Hepatocyte (in vitro differentiated cells): ENCODE data around the gene CCDC196. TPM values are rescaled to one million over a fixed set of nuclear protein-coding genes. Genes with fewer than 3 reads are reported as not detected.

Experiments
- DNase-seq: peaks from one replicate; pipeline ENCODE4 v3.0.0-alpha.2; 2016; ENCODE audit warnings: low spot score
- H2AFZ ChIP-seq: fragments of 200-600 bp; sonication (generic); 2 replicates; pipeline ENCODE4 v1.6.0; 2016; ENCODE audit warnings: antibody characterized with exemption, mild to moderate bottlenecking
- H3K27ac ChIP-seq: fragments of 200-600 bp; sonication (generic); 2 replicates; pipeline ENCODE4 v1.5.1; 2016; ENCODE audit warnings: mild to moderate bottlenecking
- H3K27me3 ChIP-seq: fragments of 200-600 bp; sonication (generic); 2 replicates; pipeline ENCODE4 v1.6.1; 2016
- H3K36me3 ChIP-seq: fragments of 200-600 bp; sonication (generic); replicated peaks from 2 replicates; pipeline ENCODE4 v1.5.1; 2016; ENCODE audit warnings: low read depth; ENCODE audit not compliant: insufficient read depth
- H3K4me1 ChIP-seq: fragments of 200-600 bp; sonication (generic); 2 replicates; pipeline ENCODE4 v1.5.1; 2016; ENCODE audit warnings: mild to moderate bottlenecking, moderate library complexity; ENCODE audit not compliant: insufficient read depth
- H3K4me2 ChIP-seq: fragments of 200-600 bp; sonication (generic); 2 replicates; pipeline ENCODE4 v1.6.0; 2016
- H3K4me3 ChIP-seq: fragments of 200-600 bp; sonication (generic); 2 replicates; pipeline ENCODE4 v1.5.1; 2016; ENCODE audit warnings: mild to moderate bottlenecking
- H3K79me2 ChIP-seq: fragments of 200-600 bp; sonication (generic); 2 replicates; pipeline ENCODE4 v1.6.0; 2017; ENCODE audit warnings: mild to moderate bottlenecking
- H3K9me2 ChIP-seq: fragments of 200-600 bp; sonication (generic); replicated peaks from 2 replicates; pipeline ENCODE4 v1.6.0; 2017; ENCODE audit warnings: mild to moderate bottlenecking; ENCODE audit not compliant: insufficient read depth
- H3K9me3 ChIP-seq: fragments of 200-600 bp; sonication (generic); 2 replicates; pipeline ENCODE4 v1.5.1; 2016; ENCODE audit warnings: low read depth, mild to moderate bottlenecking
- H4K20me1 ChIP-seq: fragments of 200-600 bp; sonication (generic); 2 replicates; pipeline ENCODE4 v1.6.0; 2016; ENCODE audit warnings: mild to moderate bottlenecking; ENCODE audit not compliant: insufficient read depth, poor library complexity, severe bottlenecking
- EZH2 ChIP-seq: fragments of 200-600 bp; sonication (generic); IDR thresholded peaks from 2 replicates; pipeline ENCODE4 v1.6.1; 2016; ENCODE audit warnings: antibody characterized with exemption, mild to moderate bottlenecking, borderline replicate concordance
- EZH2phosphoT487 ChIP-seq: fragments of 200-600 bp; sonication (generic); IDR thresholded peaks from one replicate; pipeline ENCODE4 v1.6.1; 2018; ENCODE audit warnings: antibody characterized with exemption, mild to moderate bottlenecking, low read depth, moderate library complexity; ENCODE audit not compliant: unreplicated experiment, severe bottlenecking
- WGBS: methylation state at CpG from one replicate; pipeline ENCODE4 v1.1.6; 2016; ENCODE audit warnings: low lambda C conversion rate; ENCODE audit errors: missing lambda C conversion rate; 5-methylcytosine and 5-hydroxymethylcytosine counted together
- polyA plus RNA-seq: library from polyadenylated mRNA; unstranded; fragments of >200 nt; fragmentation: Nextera tagmentation; extraction: Ambion mirVana; gene quantifications from 2 replicates; pipeline ENCODE4 v1.2.1, GENCODE V29; 2016
- total RNA-seq: library from RNA; depleted of rRNA; stranded (reverse); fragments of >200 nt; gene quantifications from 2 replicates; pipeline ENCODE4 v1.2.3, GENCODE V29; 2014
- TF ChIP-seq, protein P1 (sequence below): fragments of 200-600 bp; sonication (generic); IDR thresholded peaks from 2 replicates; pipeline ENCODE4 v1.5.1; 2016; ENCODE audit warnings: antibody characterized with exemption, mild to moderate bottlenecking; ENCODE audit not compliant: poor library complexity

CCDC196 gene
- total and polyA plus RNA-seq, 2 experiments from 2014 or later, result not detected

DNA sequence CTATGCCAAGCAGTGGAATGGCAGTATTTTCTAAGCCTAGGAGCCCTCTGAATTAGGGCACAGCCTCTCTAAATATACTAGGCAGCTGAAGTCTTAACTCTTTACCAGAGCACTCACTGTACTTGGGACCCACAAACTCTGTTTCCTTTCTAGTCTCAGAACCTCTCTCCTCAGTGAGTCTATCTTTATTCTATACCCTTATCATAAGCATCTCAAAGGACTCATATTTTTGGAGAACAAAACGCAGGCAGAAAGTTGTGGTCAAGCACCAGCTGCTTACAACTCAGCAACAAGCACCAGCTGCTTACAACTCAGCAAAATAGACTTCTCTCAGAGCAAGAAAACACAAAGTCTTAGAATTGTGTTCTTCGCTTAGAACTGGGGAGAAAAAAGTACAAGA, 993 bp downstream of the CCDC196 start:
- no peaks in the 10 kb centered on the region for H3K79me2 ChIP-seq
- no peak for DNase-seq
- H3K9me3 ChIP-seq, result no peaks in the 10 kb centered on the region
- H2AFZ ChIP-seq, result no peak overlapping the region
- no peaks in the 10 kb centered on the region for H3K36me3 ChIP-seq
- no peak overlapping the region for H3K4me2 ChIP-seq
- no peaks in the 10 kb centered on the region for H3K27me3 ChIP-seq
- WGBS, result 77% methylated on average over 2 of the region's 2 CpGs
- no peaks in the 10 kb centered on the region for H3K4me1 ChIP-seq
- H3K27ac ChIP-seq, result no peak overlapping the region
- TF ChIP-seq, protein P1, sequence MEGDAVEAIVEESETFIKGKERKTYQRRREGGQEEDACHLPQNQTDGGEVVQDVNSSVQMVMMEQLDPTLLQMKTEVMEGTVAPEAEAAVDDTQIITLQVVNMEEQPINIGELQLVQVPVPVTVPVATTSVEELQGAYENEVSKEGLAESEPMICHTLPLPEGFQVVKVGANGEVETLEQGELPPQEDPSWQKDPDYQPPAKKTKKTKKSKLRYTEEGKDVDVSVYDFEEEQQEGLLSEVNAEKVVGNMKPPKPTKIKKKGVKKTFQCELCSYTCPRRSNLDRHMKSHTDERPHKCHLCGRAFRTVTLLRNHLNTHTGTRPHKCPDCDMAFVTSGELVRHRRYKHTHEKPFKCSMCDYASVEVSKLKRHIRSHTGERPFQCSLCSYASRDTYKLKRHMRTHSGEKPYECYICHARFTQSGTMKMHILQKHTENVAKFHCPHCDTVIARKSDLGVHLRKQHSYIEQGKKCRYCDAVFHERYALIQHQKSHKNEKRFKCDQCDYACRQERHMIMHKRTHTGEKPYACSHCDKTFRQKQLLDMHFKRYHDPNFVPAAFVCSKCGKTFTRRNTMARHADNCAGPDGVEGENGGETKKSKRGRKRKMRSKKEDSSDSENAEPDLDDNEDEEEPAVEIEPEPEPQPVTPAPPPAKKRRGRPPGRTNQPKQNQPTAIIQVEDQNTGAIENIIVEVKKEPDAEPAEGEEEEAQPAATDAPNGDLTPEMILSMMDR, result no peak
- TF ChIP-seq EZH2phosphoT487, result no peak
- TF ChIP-seq EZH2, result no peak
- H4K20me1 ChIP-seq, result no peaks in the 10 kb centered on the region
- no peaks in the 10 kb centered on the region for H3K9me2 ChIP-seq
- no peak overlapping the region for H3K4me3 ChIP-seq

DNA sequence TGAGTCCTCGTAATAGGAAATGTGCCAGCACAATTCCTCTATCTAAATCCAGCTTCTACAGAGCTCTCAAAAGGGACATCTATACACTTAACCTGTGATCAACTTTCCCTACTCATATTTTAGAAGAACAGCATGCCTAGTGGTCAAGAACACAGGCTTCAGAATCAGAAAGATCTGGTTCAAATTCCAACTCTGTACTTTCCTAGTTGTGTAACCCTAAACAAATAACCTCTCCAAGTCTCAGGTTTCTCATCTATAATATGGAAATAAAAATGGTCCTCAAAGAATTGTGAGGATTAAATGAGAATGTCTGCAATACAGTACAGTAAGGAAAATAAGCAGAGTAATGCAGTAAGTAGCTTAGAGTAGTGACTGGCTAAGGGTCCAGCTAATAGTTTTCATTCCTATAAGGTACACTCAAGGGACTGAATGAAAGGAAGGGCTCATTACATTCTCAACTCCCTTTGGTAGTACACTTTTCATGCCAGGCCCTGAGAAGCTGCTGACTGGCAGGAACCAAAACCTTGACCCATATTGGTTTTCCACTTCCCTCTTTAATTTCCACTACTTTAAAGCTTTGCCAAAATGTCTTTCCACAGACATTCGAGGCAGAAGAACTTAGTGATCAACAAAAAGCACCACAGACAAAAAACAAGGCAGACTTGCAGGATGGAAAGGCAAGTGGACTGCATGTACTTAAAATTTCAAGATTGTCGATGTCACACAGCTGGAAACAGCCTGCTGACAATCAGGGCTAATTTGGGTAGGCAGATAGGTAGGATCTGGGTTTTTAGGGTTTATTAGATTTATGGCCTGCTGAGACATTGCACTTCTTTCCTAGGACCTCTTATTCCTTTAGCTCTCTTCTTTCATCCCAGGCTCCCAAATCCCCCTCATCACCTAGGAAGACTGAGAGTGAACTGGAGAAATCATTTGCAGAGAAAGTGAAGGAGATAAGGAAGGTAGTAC, 4.3 kb downstream of the CCDC196 start:
- Histone ChIP-seq H3K4me3 (no peak overlapping the region), H3K4me2 (no peak overlapping the region), H3K4me1 (no peaks in the 10 kb centered on the region), H3K27ac (no peak overlapping the region), H2AFZ (no peak overlapping the region), H3K27me3 (no peaks in the 10 kb centered on the region), H3K36me3 (no peaks in the 10 kb centered on the region), H3K79me2 (no peaks in the 10 kb centered on the region), H4K20me1 (no peaks in the 10 kb centered on the region), H3K9me2 (no peaks in the 10 kb centered on the region), H3K9me3 (no peaks in the 10 kb centered on the region)
- TF ChIP-seq EZH2, result no peak
- TF ChIP-seq EZH2phosphoT487, result no peak
- TF ChIP-seq, protein P1, result no peak
- WGBS, result 73% methylated on average over 3 of the region's 3 CpGs
- no peak for DNase-seq

DNA sequence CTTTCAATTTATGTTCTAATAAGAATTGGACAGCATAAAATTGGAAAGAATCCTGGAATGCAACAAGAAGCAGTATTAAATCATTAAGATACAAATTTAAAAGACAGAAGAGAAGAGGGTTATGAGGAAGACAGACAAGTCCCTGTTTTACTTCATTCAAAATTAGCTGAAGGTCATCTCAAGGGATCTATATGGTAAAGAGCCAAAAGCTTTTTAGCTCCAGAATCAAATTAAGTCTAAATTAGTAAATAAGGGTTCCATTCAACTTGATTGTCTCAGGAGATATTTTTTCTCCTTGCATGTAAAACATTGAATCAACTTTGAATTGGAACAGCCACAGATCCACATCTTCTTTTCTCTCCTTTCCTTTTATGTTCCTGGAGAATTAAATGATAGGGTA, 7.6 kb downstream of the CCDC196 start:
- Histone ChIP-seq H3K27me3 (no peaks in the 10 kb centered on the region), H4K20me1 (no peaks in the 10 kb centered on the region), H3K4me2 (no peak overlapping the region), H3K4me1 (no peaks in the 10 kb centered on the region), H2AFZ (no peak overlapping the region), H3K9me2 (no peaks in the 10 kb centered on the region), H3K9me3 (no peaks in the 10 kb centered on the region), H3K27ac (no peak overlapping the region), H3K36me3 (no peaks in the 10 kb centered on the region), H3K79me2 (no peaks in the 10 kb centered on the region), H3K4me3 (no peak overlapping the region)
- TF ChIP-seq EZH2phosphoT487 (no peak), EZH2 (no peak)
- TF ChIP-seq, protein P1, result no peak
- no peak for DNase-seq
